ENCODE data around the gene SLC12A5.

SLC12A5 gene

GRCh38 chr20:46031701-46032254 is 2.8 kb downstream of the SLC12A5 start (continued):
- TF ChIP-seq ZNF274 (IDR thresholded peaks at IDR 0.05; ENCODE audit: low read length) (no peak), ZNF274 (tag by site-specific recombination; IDR thresholded peaks at IDR 0.05; ENCODE audit: borderline replicate concordance) (no peak), GLIS2 (tag by site-specific recombination; IDR thresholded peaks at IDR 0.05) (peak; percentile 70), ZNF585B (tag by site-specific recombination; IDR thresholded peaks at IDR 0.05) (no peak), ZNF24 (tag by site-specific recombination; IDR thresholded peaks at IDR 0.05) (no peak), ZNF571 (tag by site-specific recombination; IDR thresholded peaks at IDR 0.05) (no peak), ZNF76 (tag by site-specific recombination; IDR thresholded peaks at IDR 0.05; ENCODE audit: borderline replicate concordance, low read depth) (no peak), ZNF114 (tag by site-specific recombination; IDR thresholded peaks at IDR 0.05) (no peak), ZNF335 (tag by site-specific recombination; conservative IDR thresholded peaks at IDR 0.05) (peak; percentile 95), ZBTB11 (tag by site-specific recombination; conservative IDR thresholded peaks at IDR 0.05; ENCODE audit: low read depth) (0 out of 2 replicates have a peak, but pooled peaks have one; percentile 21), ZIC2 (tag by site-specific recombination; IDR thresholded peaks at IDR 0.05) (peak; percentile 79), ZBTB8A (tag by site-specific recombination; IDR thresholded peaks at IDR 0.05) (peak; percentile 64), OSR2 (tag by site-specific recombination; IDR thresholded peaks at IDR 0.05) (peak; percentile 95), ZNF341 (tag by site-specific recombination; IDR thresholded peaks at IDR 0.05; ENCODE audit: low read depth) (peak; percentile 42), YY2 (tag by site-specific recombination; IDR thresholded peaks at IDR 0.05) (0 out of 2 replicates have a peak, but pooled peaks have one; percentile 15), ZNF621 (tag by site-specific recombination; IDR thresholded peaks at IDR 0.05) (no peak), ZNF639 (tag by site-specific recombination; IDR thresholded peaks at IDR 0.05) (peak; percentile 76), ZBTB20 (tag by site-specific recombination; IDR thresholded peaks at IDR 0.05) (peak; percentile 97), ZNF561 (tag by site-specific recombination; IDR thresholded peaks at IDR 0.05; ENCODE audit: borderline replicate concordance) (peak; percentile 73; the same call in 1 of the 2 replicates), ZSCAN16 (tag by site-specific recombination; IDR thresholded peaks at IDR 0.05) (no peak), ZNF629 (tag by site-specific recombination; IDR thresholded peaks at IDR 0.05) (peak; percentile 57; the same call in 1 of the 2 replicates), ZNF513 (tag by site-specific recombination; IDR thresholded peaks at IDR 0.05) (no peak), KLF1 (tag by site-specific recombination; IDR thresholded peaks at IDR 0.05) (peak; percentile 71), ZNF266 (tag by site-specific recombination; IDR thresholded peaks at IDR 0.05; ENCODE audit: low read depth) (no peak), ZNF398 (tag by site-specific recombination; IDR thresholded peaks at IDR 0.05) (0 out of 2 replicates have a peak, but pooled peaks have one; percentile 4), ZNF776 (tag by site-specific recombination; IDR thresholded peaks at IDR 0.05; ENCODE audit: borderline replicate concordance) (no peak), ZNF366 (tag by site-specific recombination; conservative IDR thresholded peaks at IDR 0.05) (peak; percentile 75), SP2 (tag by site-specific recombination; IDR thresholded peaks at IDR 0.05) (peak; percentile 84), ZNF600 (tag by site-specific recombination; IDR thresholded peaks at IDR 0.05) (peak; percentile 98), KLF17 (tag by site-specific recombination; IDR thresholded peaks at IDR 0.05) (peak; percentile 79), FEZF1 (tag by site-specific recombination; IDR thresholded peaks at IDR 0.05) (no peak), EGR2 (tag by site-specific recombination; IDR thresholded peaks at IDR 0.05; ENCODE audit: low read depth) (0 out of 2 replicates have a peak, but pooled peaks have one; percentile 29), MEIS1 (CRISPR knock-in tag; IDR thresholded peaks at IDR 0.05; ENCODE audit: borderline replicate concordance) (no peak)
